GM12891 (cell line): Measurements from ENCODE around the gene GRIFIN.

Source experiments
- POLR2A ChIP-seq: IDR thresholded peaks from 2 replicates; pipeline ENCODE4 v1.6.1; 2011; ENCODE audit warnings: low read depth, low read length, control low read depth
- POLR2AphosphoS5 ChIP-seq: IDR thresholded peaks from 2 replicates; pipeline ENCODE4 v1.6.1; 2011; ENCODE audit warnings: low read depth, low read length, control low read depth
- SPI1 ChIP-seq: IDR thresholded peaks from 2 replicates; pipeline ENCODE4 v1.6.1; 2011; ENCODE audit warnings: low read depth, low read length, control low read depth
- TAF1 ChIP-seq: IDR thresholded peaks from 2 replicates; pipeline ENCODE4 v1.6.1; 2011; ENCODE audit warnings: low read depth, low read length, control low read depth

DNA sequence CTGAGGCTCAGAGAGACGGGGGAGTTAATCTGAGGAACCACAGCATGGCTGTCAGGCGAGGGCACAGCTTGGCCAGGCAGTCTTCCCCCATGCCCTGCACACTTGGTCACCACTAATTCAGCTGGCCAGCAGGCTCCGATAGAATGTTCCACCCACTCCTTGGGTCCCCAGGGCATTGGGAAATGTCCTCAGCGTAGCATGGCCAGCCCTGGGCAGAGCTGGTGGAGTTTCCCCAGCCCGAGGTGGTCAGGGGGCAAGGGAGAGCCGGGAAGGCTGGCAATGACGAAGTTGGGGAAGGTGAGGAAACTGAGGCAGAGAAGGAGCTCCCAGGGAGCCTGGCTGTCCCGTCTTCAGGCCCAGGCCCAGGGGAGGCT is 12.1 kb upstream of the GRIFIN start:
- no peak for TF ChIP-seq POLR2A
- no peak for TF ChIP-seq POLR2AphosphoS5
- TF ChIP-seq SPI1 = no peak
- TF ChIP-seq TAF1 = no peak
